Adrenal gland (tissue), 12 donors: ENCODE measurements around the gene MNX1. TPM values are rescaled to one million over a fixed set of nuclear protein-coding genes. Genes with fewer than 3 reads are reported as not detected.

Source experiments
- DNase-seq, 7 donors: peaks; one replicate each; pipeline ENCODE4 v3.0.0-alpha.2; 2019 to 2020
- H3K27ac ChIP-seq, 5 donors: fragments of 200-600 bp; sonication (generic) in 4 of 5; 1 replicate in 3 of 5; 2 replicates in 2 of 5; pipeline versions ENCODE4 v1.5.1 to v1.8.0; 2016 to 2020; ENCODE audit warnings: mild to moderate bottlenecking in 1 of 5
- H3K27me3 ChIP-seq: fragments of 200-600 bp; 2 replicates; pipeline ENCODE4 v1.8.0; 2021
- H3K36me3 ChIP-seq, 2 donors: fragments of 200-600 bp; replicated peaks in 1 of 2; 1 replicate in 1 of 2; 2 replicates in 1 of 2; pipeline versions ENCODE4 v1.5.1 to v1.8.0; 2018 to 2022
- H3K4me1 ChIP-seq, 2 donors: fragments of 200-600 bp; replicated peaks in 1 of 2; 1 replicate in 1 of 2; 2 replicates in 1 of 2; pipeline versions ENCODE4 v1.5.1 to v1.8.0; 2018 to 2021
- H3K4me3 ChIP-seq, 4 donors: fragments of 200-600 bp; sonication (generic) in 3 of 4; one replicate each; pipeline ENCODE4 v1.5.1; 2016 to 2018
- H3K9me3 ChIP-seq, 3 donors: fragments of 200-600 bp; sonication (generic) in 1 of 3; replicated peaks in 1 of 3; 1 replicate in 2 of 3; 2 replicates in 1 of 3; pipeline versions ENCODE4 v1.5.1 to v1.8.0; 2016 to 2021
- POLR2A ChIP-seq, 2 donors: fragments of 450-650 bp; IDR thresholded peaks; one replicate each; pipeline ENCODE4 v1.6.1; 2017; ENCODE audit warnings: antibody characterized with exemption in 2 of 2, mild to moderate bottlenecking in 2 of 2, moderate library complexity in 1 of 2
- WGBS, 4 donors: extraction: QIAGEN DNeasy Blood & Tissue Kit in 2 of 4; methylation state at CpG; one replicate each; pipeline versions ENCODE4 v1.1.5 to v1.1.7; 2013 to 2017; 5-methylcytosine and 5-hydroxymethylcytosine counted together
- intact Hi-C, 2 donors: fragments of 100-400 bp; cut with DNase I; formaldehyde crosslinking; loops; one replicate each; pipeline versions ENCODE4 v1.14.1 to v1.15.0; 2022 to 2023
- polyA plus RNA-seq, 3 donors: library from polyadenylated mRNA; stranded (reverse); fragments of 200-250 nt in 2 of 3; fragments of 350-450 nt in 1 of 3; fragmentation: Illumina TruSeq in 1 of 3; extraction: RNeasy Lipid Tissue Mini Kit (QIAGEN cat#74804) in 1 of 3; gene quantifications; one replicate each; pipeline ENCODE4 v1.2.3, GENCODE V29; 2013 to 2014
- total RNA-seq, 9 donors: library from RNA; depleted of rRNA in 4 of 9; stranded (reverse); fragments of >200 nt in 4 of 9; fragments of 120-200 nt in 1 of 9; fragmentation: NEBNext Ultra II Directional in 1 of 9; extraction: Animal tissue kit (Norgen Biotek cat#: 25700) in 1 of 9; gene quantifications; one replicate each; pipeline versions ENCODE4 v1.1.0 to v1.2.4, GENCODE V29; 2013 to 2023
- TF ChIP-seq, protein P1 (sequence below), 6 experiments: fragments of 450-650 bp in 4 of 6; fragments of 200-600 bp in 2 of 6; sonication (generic) in 1 of 6; IDR thresholded peaks; 1 replicate in 5 of 6; 2 replicates in 1 of 6; pipeline versions ENCODE4 v1.5.1 to v1.8.0; 2016 to 2021; ENCODE audit warnings: antibody characterized with exemption in 6 of 6, mild to moderate bottlenecking in 2 of 6, moderate library complexity in 1 of 6
- donor health status: healthy with polysubstance abuse.
- donor health status: Bipolar disorder and iron deficiency.
- donor health status: DM: yes; HTN: yes; CAD: no.
- donor health status: DM: no; HTN: no; CAD: no.
- donor health status: DM: no; HTN: no; CAD: no.
- donor health status: DM: yes; HTN: yes; CAD: no.

Gene MNX1
- total and polyA plus RNA-seq, 12 donors: 0.11 TPM; not detected in 10

DNA sequence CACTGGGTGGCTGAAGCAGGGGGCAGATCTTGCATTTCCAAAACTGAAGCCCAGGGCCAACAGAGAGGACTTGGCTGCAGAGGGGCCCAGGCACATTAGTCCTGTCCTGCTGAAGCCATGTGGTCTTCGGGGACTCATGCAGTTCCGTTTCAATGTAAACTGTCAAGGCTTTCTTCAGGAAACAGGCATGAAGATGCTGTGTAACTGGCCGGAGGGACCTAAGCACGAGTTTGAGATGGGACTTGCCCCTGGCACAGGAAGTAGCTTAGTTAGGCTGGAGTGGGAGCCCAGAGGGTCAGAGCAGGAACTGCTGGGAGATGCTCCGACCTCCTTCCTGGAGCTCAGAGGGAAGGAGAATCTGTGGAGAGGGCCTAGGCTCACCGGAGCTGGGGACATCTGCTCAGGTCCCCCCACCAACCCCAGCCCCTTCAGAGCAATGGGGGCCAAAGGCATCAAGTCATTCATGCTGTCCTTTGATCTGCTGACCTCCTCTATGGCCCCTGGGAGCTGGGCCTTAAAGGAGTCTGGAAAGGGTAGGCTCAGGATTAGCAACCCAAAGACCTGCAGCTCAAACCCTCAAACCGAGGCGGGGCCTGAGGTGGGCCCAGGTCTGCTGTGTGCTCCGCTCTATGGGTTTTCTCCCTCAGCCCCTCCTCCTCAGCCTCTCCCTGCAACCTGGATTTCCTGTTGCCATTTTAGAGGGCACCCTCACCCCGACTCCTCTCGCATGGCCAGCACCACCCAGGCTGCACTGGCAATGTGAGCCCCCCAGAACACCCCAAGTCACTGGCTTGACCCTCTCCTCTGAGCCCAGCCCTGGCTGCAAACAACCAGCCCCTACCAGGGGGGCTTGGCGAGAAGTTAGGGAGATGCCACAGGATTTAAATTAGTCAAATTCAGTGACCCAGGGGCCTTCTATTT is 4.4 kb upstream of the MNX1 start:
- intact Hi-C loops: no loop called here

DNA sequence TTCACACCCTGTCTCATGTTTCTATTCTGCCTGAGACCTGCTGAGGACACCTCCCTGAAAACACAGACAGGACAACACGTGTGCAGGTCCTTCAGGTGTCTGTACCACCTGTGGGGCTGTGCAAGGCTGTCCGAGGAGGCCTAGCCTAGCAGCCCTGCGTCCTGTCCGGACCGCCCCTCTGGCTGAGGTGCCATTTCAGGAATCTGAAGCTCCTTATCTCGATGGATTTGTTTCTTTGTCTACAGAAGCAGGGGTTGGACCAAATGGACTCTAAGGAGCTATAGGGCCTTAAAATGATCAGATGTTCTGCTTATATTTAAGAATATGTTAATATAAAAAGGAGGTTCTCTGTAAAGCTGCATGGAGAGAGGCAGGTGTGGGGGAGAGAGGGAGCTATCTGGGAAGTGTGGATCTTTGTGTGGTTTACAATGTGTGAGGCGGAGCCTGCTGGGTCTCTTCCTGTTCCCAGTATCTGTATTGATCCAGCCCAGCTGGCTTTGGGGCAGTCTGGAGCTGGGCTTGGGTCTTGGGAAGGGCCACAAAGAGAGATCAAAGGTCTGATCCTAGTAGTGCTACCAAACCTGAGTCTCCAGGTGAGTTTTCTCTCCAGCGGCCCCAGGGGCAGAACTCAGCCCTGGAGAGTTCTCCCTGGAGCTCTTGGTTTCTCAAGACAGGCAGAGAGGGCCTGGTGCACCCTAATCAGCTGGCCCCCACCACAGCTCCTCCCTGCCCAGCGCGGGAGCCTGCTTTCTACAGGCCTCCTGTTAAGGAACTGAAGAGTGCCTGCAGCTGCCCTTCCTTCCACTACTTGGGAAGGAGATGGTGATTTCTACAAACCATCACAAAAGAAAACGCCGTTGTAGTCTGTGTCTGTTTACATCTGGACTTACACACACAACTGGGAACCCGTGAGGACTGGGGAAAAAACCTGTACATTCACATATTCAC is 3.4 kb upstream of the MNX1 start:
- intact Hi-C loops: no loop called here
- WGBS, 4 donors: 32 to 48% (median 40%) methylated on average over 10 to 13 of the region's 13 CpGs
- no peak for TF ChIP-seq POLR2A (IDR thresholded peaks at IDR 0.05)
- TF ChIP-seq, protein P1, sequence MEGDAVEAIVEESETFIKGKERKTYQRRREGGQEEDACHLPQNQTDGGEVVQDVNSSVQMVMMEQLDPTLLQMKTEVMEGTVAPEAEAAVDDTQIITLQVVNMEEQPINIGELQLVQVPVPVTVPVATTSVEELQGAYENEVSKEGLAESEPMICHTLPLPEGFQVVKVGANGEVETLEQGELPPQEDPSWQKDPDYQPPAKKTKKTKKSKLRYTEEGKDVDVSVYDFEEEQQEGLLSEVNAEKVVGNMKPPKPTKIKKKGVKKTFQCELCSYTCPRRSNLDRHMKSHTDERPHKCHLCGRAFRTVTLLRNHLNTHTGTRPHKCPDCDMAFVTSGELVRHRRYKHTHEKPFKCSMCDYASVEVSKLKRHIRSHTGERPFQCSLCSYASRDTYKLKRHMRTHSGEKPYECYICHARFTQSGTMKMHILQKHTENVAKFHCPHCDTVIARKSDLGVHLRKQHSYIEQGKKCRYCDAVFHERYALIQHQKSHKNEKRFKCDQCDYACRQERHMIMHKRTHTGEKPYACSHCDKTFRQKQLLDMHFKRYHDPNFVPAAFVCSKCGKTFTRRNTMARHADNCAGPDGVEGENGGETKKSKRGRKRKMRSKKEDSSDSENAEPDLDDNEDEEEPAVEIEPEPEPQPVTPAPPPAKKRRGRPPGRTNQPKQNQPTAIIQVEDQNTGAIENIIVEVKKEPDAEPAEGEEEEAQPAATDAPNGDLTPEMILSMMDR (IDR thresholded peaks at IDR 0.05): no peak
- Histone ChIP-seq H3K4me1 (peaks cover 0 to 3% of the 10 kb centered on the region in 2 donors), H3K36me3 (no peaks in the 10 kb centered on the region), H3K4me3 (no peak overlapping the region), H3K27ac (no peak overlapping the region), H3K27me3 (peaks cover 88% of the 10 kb centered on the region), H3K9me3 (no peaks in the 10 kb centered on the region)
- DNase-seq: no peak

More for the DNA sequence above, 4.4 kb upstream of the MNX1 start:
- no peak for DNase-seq
- 27 to 41% (median 39%) methylated on average over 9 to 12 of the region's 12 CpGs for WGBS, 4 donors
- Histone ChIP-seq H3K9me3 (no peaks in the 10 kb centered on the region), H3K27me3 (peaks cover 92% of the 10 kb centered on the region), H3K4me1 (peaks cover 0 to 3% of the 10 kb centered on the region in 2 donors), H3K27ac (no peak overlapping the region), H3K4me3 (no peak overlapping the region), H3K36me3 (no peaks in the 10 kb centered on the region)
- TF ChIP-seq, protein P1 (IDR thresholded peaks at IDR 0.05): no peak
- no peak for TF ChIP-seq POLR2A (IDR thresholded peaks at IDR 0.05)

DNA sequence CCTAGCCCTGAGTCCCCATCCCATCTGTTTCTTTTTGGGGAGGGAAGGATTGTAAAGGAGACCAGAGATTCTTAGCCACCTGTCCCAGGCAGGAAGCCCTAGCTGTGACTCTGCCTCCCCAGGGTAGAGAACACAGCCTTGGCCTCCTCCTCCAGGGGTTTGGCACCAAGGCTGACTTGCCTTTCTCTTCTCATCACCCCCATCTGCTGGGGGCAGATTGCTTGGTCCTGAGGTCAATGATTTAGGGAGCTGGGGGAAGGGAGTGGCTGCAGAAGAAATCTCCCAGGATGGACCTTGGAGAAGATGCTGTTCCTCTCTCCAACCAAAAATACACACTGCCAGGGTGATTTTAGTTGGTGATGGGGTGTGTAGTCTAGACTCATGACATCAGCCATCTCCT is 2.6 kb upstream of the MNX1 start:
- Histone ChIP-seq H3K27ac (no peak overlapping the region), H3K4me1 (peaks cover 0 to 3% of the 10 kb centered on the region in 2 donors), H3K27me3 (peaks cover 88% of the 10 kb centered on the region), H3K9me3 (no peaks in the 10 kb centered on the region), H3K4me3 (no peak overlapping the region), H3K36me3 (no peaks in the 10 kb centered on the region)
- no peak for DNase-seq
- intact Hi-C loops: no loop called here
- TF ChIP-seq POLR2A (IDR thresholded peaks at IDR 0.05): no peak
- TF ChIP-seq, protein P1 (IDR thresholded peaks at IDR 0.05): no peak

DNA sequence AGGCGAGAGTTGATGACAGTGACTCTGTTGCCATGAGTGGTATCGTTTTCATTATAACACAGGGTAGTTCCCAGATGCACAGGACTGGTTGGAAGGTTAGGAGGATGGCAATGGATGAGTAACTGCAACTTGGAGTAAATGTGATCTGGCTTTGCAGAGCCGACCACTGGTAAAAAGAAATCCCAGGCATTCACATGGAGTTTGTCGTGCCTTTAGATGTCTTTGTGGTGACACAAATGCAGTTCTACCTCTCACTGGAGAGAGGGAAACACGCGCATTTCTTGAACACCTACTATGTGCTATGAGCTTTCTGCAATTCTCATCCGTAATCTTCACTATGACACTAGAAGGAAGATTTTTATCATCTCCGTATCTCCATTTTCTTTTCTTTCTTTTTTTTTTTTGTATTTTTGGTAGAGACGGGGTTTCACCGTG is 1.7 kb upstream of the MNX1 start:
- intact Hi-C loops: no loop called here
- 14 to 19% (median 16%) methylated on average over 10 of the region's 10 CpGs for WGBS, 4 donors
- DNase-seq: no peak
- H3K27me3 ChIP-seq: peaks cover 84% of the 10 kb centered on the region
- no peak overlapping the region for H3K27ac ChIP-seq
- TF ChIP-seq, protein P1 (IDR thresholded peaks at IDR 0.05): no peak
- no peak for TF ChIP-seq POLR2A (IDR thresholded peaks at IDR 0.05)
- no peaks in the 10 kb centered on the region for H3K9me3 ChIP-seq
- peaks cover 0 to 3% of the 10 kb centered on the region in 2 donors for H3K4me1 ChIP-seq
- H3K4me3 ChIP-seq: no peak overlapping the region
- no peaks in the 10 kb centered on the region for H3K36me3 ChIP-seq
